Immature natural killer cell (primary cell): ENCODE results near the gene SEL1L2. TPM values are rescaled to one million over a fixed set of nuclear protein-coding genes. Genes with fewer than 3 reads are reported as not detected.

Experiments used
- DNase-seq, 3 donors: peaks; one replicate each; pipeline ENCODE4 v3.0.0; 2022; ENCODE audit warnings: mixed read lengths in 1 of 3
- H3K27ac Mint-ChIP-seq, 6 donors: one replicate each; pipeline ENCODE4 v1.8.0; 2020; ENCODE audit warnings: mixed read lengths in 6 of 6, mild to moderate bottlenecking in 5 of 6, inconsistent platforms in 4 of 6, moderate library complexity in 3 of 6
- H3K27me3 Mint-ChIP-seq, 3 donors: one replicate each; pipeline ENCODE4 v1.8.0; 2020 to 2021; ENCODE audit warnings: low read depth in 3 of 3, mild to moderate bottlenecking in 3 of 3, mixed read lengths in 3 of 3, moderate library complexity in 3 of 3, inconsistent platforms in 1 of 3
- H3K36me3 Mint-ChIP-seq, 3 donors: one replicate each; pipeline ENCODE4 v1.8.0; 2020; ENCODE audit warnings: mixed read lengths in 3 of 3, inconsistent platforms in 2 of 3, mild to moderate bottlenecking in 2 of 3
- H3K4me1 Mint-ChIP-seq, 2 donors: one replicate each; pipeline ENCODE4 v1.8.0; 2020; ENCODE audit warnings: inconsistent platforms in 2 of 2, mild to moderate bottlenecking in 2 of 2, mixed read lengths in 2 of 2, moderate library complexity in 1 of 2
- H3K4me3 Mint-ChIP-seq, 5 donors: one replicate each; pipeline ENCODE4 v1.8.0; 2020; ENCODE audit warnings: mild to moderate bottlenecking in 5 of 5, mixed read lengths in 5 of 5, inconsistent platforms in 3 of 5, moderate library complexity in 3 of 5
- H3K9me3 Mint-ChIP-seq, 6 donors: one replicate each; pipeline ENCODE4 v1.8.0; 2020; ENCODE audit warnings: mild to moderate bottlenecking in 6 of 6, mixed read lengths in 6 of 6, inconsistent platforms in 4 of 6, moderate library complexity in 3 of 6
- polyA plus RNA-seq, 3 donors: library from polyadenylated mRNA; unstranded; fragments of 300-500 nt; fragmentation: Illumina TruSeq; gene quantifications; one replicate each; pipeline ENCODE4 v1.2.3, GENCODE V29; 2021

SEL1L2 gene
- polyA plus RNA-seq, 3 donors from 2014 or later: not detected

DNA sequence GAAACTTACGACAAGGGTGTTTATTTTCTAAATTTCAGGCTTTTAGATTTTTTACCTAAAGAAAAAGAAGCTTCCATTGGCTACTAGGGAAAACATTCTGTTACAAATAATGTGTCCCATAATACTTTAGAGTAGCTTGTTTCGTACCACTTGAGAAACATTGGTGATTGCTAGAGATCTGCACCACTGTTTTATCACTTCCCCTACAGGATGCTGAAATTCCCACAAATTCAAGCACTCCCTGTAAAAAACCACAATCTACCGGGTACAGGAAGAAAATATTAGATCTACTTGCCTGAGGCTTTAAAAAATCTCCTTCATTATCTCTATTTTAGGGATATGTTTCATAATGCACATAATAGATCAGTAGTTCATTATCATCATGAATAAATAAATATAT, 29.9 kb downstream of the SEL1L2 start:
- no peak overlapping the region for H3K27ac Mint-ChIP-seq
- peaks cover 0 to 3% (median 0%) of the 10 kb centered on the region in 3 donors for H3K27me3 Mint-ChIP-seq
- H3K36me3 Mint-ChIP-seq: no peaks in the 10 kb centered on the region
- peaks cover 0 to 16% (median 7%) of the 10 kb centered on the region in 6 donors for H3K9me3 Mint-ChIP-seq
- no peaks in the 10 kb centered on the region for H3K4me1 Mint-ChIP-seq
- no peak overlapping the region for H3K4me3 Mint-ChIP-seq
- DNase-seq: no peak

DNA sequence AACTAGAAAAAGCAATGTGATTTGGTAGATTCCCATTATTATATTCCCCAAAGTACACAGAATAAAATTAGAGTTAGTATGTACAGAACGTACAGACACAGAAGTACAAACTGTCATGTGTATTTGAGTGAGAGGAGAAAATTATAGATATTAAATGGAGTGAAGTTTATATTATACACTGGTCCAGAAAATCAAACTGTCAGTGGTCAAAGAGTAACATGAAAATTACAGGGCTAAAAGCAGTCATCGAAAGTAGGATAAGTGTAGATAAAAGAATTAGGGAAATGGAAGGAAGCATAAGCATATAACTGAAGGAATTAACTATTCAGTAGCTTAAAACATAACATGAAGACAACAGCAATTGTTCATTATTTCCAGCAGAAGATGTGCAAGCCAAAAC, 30.3 kb downstream of the SEL1L2 start:
- no peak for DNase-seq
- no peak overlapping the region for H3K27ac Mint-ChIP-seq
- peaks cover 0 to 14% (median 7%) of the 10 kb centered on the region in 6 donors for H3K9me3 Mint-ChIP-seq
- H3K27me3 Mint-ChIP-seq: peaks cover 0 to 2% (median 0%) of the 10 kb centered on the region in 3 donors
- no peaks in the 10 kb centered on the region for H3K4me1 Mint-ChIP-seq
- no peak overlapping the region for H3K4me3 Mint-ChIP-seq
- H3K36me3 Mint-ChIP-seq: no peaks in the 10 kb centered on the region

DNA sequence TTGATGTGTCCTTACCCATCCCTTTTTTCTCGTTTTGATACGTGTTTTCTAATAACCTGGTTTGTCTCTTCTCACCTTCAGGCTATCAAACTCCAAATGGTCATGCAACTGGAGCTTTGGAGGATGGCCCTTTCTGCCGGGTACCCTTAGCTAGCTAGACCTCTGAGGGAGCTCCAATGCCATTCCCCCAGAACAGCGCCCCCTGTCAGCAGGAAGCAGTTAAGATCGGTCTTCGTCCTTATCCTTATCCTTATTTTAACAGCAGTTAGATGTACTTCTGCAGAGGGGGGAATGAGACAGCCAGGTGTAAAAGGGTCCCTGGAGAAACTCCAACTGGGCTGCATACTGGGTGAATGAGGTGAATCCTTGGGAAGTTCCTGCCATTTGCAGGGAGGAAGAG, 37.2 kb downstream of the SEL1L2 start:
- no peak overlapping the region for H3K27ac Mint-ChIP-seq
- peaks cover 0 to 44% (median 15%) of the 10 kb centered on the region in 6 donors for H3K9me3 Mint-ChIP-seq
- H3K36me3 Mint-ChIP-seq: no peaks in the 10 kb centered on the region
- no peaks in the 10 kb centered on the region for H3K27me3 Mint-ChIP-seq
- no peaks in the 10 kb centered on the region for H3K4me1 Mint-ChIP-seq
- no peak for DNase-seq
- H3K4me3 Mint-ChIP-seq: no peak overlapping the region

DNA sequence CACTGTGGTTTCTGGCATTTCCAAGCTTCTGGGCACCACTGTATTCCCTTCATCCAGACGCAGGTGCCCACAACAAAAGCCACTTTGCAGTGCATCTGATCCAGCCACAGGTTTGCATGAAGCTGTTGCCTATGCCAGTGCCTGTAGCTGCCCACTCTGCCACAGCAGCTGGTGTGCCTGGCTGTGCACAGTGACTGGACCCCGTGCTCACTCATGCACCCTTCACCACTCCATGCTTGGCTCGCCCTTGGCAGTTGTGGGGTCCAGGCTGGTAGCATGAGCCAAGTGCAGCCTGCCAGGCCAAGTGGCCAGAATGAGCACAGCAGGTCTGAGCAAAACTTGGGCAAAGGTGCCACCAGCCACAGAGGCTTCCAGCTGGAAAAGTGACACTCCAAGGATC, 42.7 kb downstream of the SEL1L2 start:
- Mint-ChIP-seq H3K27ac (no peak overlapping the region), H3K36me3 (no peaks in the 10 kb centered on the region), H3K27me3 (peaks cover 0 to 1% (median 0%) of the 10 kb centered on the region in 3 donors), H3K4me3 (no peak overlapping the region), H3K4me1 (no peaks in the 10 kb centered on the region), H3K9me3 (peaks cover 5 to 51% (median 28%) of the 10 kb centered on the region in 6 donors)
- DNase-seq: no peak

GRCh38 chr20:13941031-13941430, 49.4 kb downstream of the SEL1L2 start:
- no peak for DNase-seq
- Mint-ChIP-seq H3K9me3 (peaks cover 3 to 51% (median 15%) of the 10 kb centered on the region in 6 donors), H3K4me3 (no peak overlapping the region), H3K4me1 (no peaks in the 10 kb centered on the region), H3K27me3 (peaks cover 0 to 5% (median 0%) of the 10 kb centered on the region in 3 donors), H3K36me3 (no peaks in the 10 kb centered on the region), H3K27ac (no peak overlapping the region)

DNA sequence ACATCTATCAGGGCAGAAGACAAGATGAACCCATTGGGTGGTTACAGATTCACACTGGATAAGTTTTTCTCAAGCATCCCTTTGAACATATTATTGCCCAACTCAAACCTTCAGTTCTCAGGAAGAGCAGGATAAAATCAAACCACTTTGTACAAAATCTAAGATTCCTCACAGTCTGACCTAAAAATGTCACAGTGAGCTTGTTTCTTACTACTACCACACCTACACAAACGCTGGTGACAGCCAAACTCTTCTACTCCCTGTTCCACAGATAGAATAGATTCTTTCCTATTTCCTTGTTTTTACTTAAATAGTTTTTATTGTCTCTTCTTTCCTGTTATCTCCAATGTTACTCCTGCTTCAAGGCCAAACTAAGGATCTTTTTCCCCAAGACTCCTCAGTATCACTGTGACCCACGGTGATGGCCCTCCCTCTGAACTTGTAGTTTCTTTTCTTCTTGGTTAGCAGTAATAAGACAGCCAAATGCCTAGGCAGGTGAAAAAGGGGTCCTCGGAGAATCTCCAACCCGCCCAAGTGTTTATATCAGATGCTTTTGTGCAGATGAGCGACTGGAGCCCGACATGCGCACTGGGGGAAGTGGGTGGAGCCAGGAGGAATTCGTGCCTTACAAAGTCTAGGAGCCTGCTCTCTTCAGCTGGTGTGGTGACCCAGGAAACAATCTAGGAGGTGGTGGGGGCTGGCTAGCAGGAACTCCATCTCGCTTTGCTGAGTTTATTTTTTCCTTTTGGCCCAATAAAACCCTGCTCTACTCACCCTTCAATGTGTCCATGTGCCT, 53.4 kb downstream of the SEL1L2 start:
- peaks cover 0 to 3% (median 2%) of the 10 kb centered on the region in 3 donors for H3K27me3 Mint-ChIP-seq
- H3K9me3 Mint-ChIP-seq: peaks cover 0 to 34% (median 9%) of the 10 kb centered on the region in 6 donors
- H3K36me3 Mint-ChIP-seq: peaks cover 0 to 3% (median 0%) of the 10 kb centered on the region in 3 donors
- H3K4me1 Mint-ChIP-seq: no peaks in the 10 kb centered on the region
- H3K27ac Mint-ChIP-seq: no peak overlapping the region
- H3K4me3 Mint-ChIP-seq: no peak overlapping the region
- no peak for DNase-seq

GRCh38 chr20:13934992-13935894, 55.2 kb downstream of the SEL1L2 start:
- H3K27ac Mint-ChIP-seq: no peak overlapping the region
- peaks cover 0 to 2% (median 0%) of the 10 kb centered on the region in 3 donors for H3K27me3 Mint-ChIP-seq
- DNase-seq: no peak
- H3K4me3 Mint-ChIP-seq: no peak overlapping the region
- H3K4me1 Mint-ChIP-seq: no peaks in the 10 kb centered on the region
- H3K9me3 Mint-ChIP-seq: peaks cover 0 to 24% (median 6%) of the 10 kb centered on the region in 6 donors
- peaks cover 0 to 3% (median 0%) of the 10 kb centered on the region in 3 donors for H3K36me3 Mint-ChIP-seq

DNA sequence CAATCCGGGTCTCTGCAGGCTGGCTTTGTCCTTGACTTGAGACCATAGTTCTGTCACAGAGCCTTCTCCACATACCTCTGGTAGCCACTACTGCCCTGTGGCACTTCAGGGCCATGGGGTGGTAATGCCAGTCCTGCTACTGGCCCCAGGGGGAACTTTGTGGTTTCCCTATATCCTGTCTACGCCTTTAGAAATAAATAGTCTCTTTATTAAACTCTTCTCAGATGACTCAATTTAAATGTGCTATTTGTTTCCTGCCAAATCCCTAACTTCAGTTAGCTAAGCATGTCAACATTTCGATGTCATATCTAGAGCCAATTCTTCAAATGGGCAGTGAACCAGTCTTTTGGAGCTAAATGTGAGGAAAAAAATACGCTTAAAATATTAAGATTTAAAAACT, 60.1 kb downstream of the SEL1L2 start:
- Mint-ChIP-seq H3K36me3 (no peaks in the 10 kb centered on the region), H3K27ac (no peak overlapping the region), H3K4me1 (no peaks in the 10 kb centered on the region), H3K9me3 (peaks cover 0 to 8% (median 2%) of the 10 kb centered on the region in 6 donors), H3K27me3 (peaks cover 0 to under 1% (median 0%) of the 10 kb centered on the region in 3 donors), H3K4me3 (no peak overlapping the region)
- DNase-seq: no peak

- no peaks in the 10 kb centered on the region for H3K4me1 Mint-ChIP-seq
- no peaks in the 10 kb centered on the region for H3K27me3 Mint-ChIP-seq
- no peak overlapping the region for H3K27ac Mint-ChIP-seq
- no peak overlapping the region for H3K4me3 Mint-ChIP-seq
- peaks cover 0 to 10% (median 2%) of the 10 kb centered on the region in 6 donors for H3K9me3 Mint-ChIP-seq
- DNase-seq: no peak
- H3K36me3 Mint-ChIP-seq: no peaks in the 10 kb centered on the region
Measured at GRCh38 chr20:13929836-13930235, 60.6 kb downstream of the SEL1L2 start.

DNA sequence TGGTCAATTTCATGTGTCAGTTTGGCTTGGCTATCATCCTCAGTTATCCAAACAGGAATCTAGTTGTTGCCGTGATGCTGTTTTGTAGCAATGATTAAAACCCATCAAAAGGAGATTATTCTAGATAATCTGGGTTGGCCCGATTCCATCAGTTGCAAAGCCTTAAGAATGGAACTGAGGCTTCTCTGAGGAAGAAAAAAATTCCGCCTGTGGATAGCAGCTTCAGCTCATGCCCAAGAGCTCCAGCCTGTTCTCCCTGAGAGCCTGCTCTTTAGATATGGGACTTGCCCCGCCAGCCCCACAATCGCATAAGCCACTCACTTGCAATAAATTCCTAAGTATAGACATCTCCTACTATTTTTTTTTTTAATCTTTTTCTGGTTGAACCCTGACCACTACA, 61.5 kb downstream of the SEL1L2 start:
- H3K9me3 Mint-ChIP-seq: peaks cover 0 to 10% (median 3%) of the 10 kb centered on the region in 6 donors
- H3K36me3 Mint-ChIP-seq: no peaks in the 10 kb centered on the region
- H3K27ac Mint-ChIP-seq: no peak overlapping the region
- DNase-seq: no peak
- no peaks in the 10 kb centered on the region for H3K27me3 Mint-ChIP-seq
- H3K4me1 Mint-ChIP-seq: no peaks in the 10 kb centered on the region
- no peak overlapping the region for H3K4me3 Mint-ChIP-seq

GRCh38 chr20:13927171-13927570, 63.2 kb downstream of the SEL1L2 start:
- H3K9me3 Mint-ChIP-seq: peaks cover 0 to 10% (median 3%) of the 10 kb centered on the region in 6 donors
- no peaks in the 10 kb centered on the region for H3K36me3 Mint-ChIP-seq
- no peak for DNase-seq
- H3K4me1 Mint-ChIP-seq: no peaks in the 10 kb centered on the region
- H3K27ac Mint-ChIP-seq: no peak overlapping the region
- H3K4me3 Mint-ChIP-seq: no peak overlapping the region
- no peaks in the 10 kb centered on the region for H3K27me3 Mint-ChIP-seq

GRCh38 chr20:13922241-13922640, 68.2 kb downstream of the SEL1L2 start:
- no peaks in the 10 kb centered on the region for H3K4me1 Mint-ChIP-seq
- H3K4me3 Mint-ChIP-seq: no peak overlapping the region
- peaks cover 0 to 6% (median 5%) of the 10 kb centered on the region in 6 donors for H3K9me3 Mint-ChIP-seq
- no peak for DNase-seq
- H3K36me3 Mint-ChIP-seq: no peaks in the 10 kb centered on the region
- no peak overlapping the region for H3K27ac Mint-ChIP-seq
- peaks cover 0 to 3% (median 2%) of the 10 kb centered on the region in 3 donors for H3K27me3 Mint-ChIP-seq

GRCh38 chr20:13915284-13915683, 75.1 kb downstream of the SEL1L2 start:
- peaks cover 0 to 3% (median 0%) of the 10 kb centered on the region in 3 donors for H3K27me3 Mint-ChIP-seq
- H3K4me3 Mint-ChIP-seq: no peak overlapping the region
- H3K36me3 Mint-ChIP-seq: no peaks in the 10 kb centered on the region
- DNase-seq: no peak
- peaks cover 0 to 5% (median 0%) of the 10 kb centered on the region in 6 donors for H3K9me3 Mint-ChIP-seq
- no peaks in the 10 kb centered on the region for H3K4me1 Mint-ChIP-seq
- no peak overlapping the region for H3K27ac Mint-ChIP-seq

DNA sequence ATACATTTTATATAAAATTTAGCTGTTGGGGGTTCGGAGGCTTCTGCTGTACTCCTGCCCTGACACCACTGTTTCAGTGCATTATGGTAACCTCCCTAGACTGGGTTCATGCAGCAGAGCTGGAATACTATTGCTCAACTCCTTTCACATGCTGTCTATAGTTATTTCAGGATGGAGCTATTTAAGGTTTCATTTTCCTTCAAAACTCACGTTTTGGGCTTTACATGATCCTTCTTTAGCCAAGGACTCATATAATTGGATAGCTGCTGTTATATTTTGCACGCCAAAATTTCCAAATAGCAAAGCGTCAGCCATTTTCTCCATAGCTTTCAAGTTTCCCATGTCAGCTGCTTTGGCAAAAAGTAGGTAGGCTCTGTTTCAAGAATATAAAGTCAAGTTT, 76.8 kb downstream of the SEL1L2 start:
- Mint-ChIP-seq H3K27me3 (peaks cover 0 to 3% (median 0%) of the 10 kb centered on the region in 3 donors), H3K27ac (no peak overlapping the region), H3K4me1 (no peaks in the 10 kb centered on the region), H3K9me3 (peaks cover 0 to 6% (median 2%) of the 10 kb centered on the region in 6 donors), H3K4me3 (no peak overlapping the region), H3K36me3 (no peaks in the 10 kb centered on the region)
- no peak for DNase-seq
